Tibial artery (tissue), 4 donors: ENCODE data around the gene ABL1.

ENCODE experiments used
- DNase-seq, 2 donors: peaks; one replicate each; pipeline ENCODE4 v3.0.0-alpha.2; 2019
- H3K27ac ChIP-seq, 2 donors: fragments of 200-600 bp; sonication (generic) in 1 of 2; 1 replicate in 1 of 2; 2 replicates in 1 of 2; pipeline ENCODE4 v1.5.1; 2018 to 2019; ENCODE audit warnings: mild to moderate bottlenecking in 1 of 2
- H3K27me3 ChIP-seq, 2 donors: fragments of 200-600 bp; sonication (generic) in 1 of 2; one replicate each; pipeline versions ENCODE4 v1.5.1 to v1.6.0; 2016 to 2019
- H3K36me3 ChIP-seq, 3 donors: fragments of 200-600 bp; sonication (generic) in 2 of 3; one replicate each; pipeline ENCODE4 v1.5.1; 2016 to 2019; ENCODE audit warnings: mild to moderate bottlenecking in 2 of 3
- H3K4me1 ChIP-seq, 4 donors: fragments of 200-600 bp; sonication (generic) in 2 of 4; 1 replicate in 3 of 4; 2 replicates in 1 of 4; pipeline ENCODE4 v1.5.1; 2016 to 2019
- H3K4me3 ChIP-seq, 2 donors: fragments of 200-600 bp; sonication (generic) in 1 of 2; 1 replicate in 1 of 2; 2 replicates in 1 of 2; pipeline ENCODE4 v1.5.1; 2018 to 2019; ENCODE audit warnings: mild to moderate bottlenecking in 2 of 2
- H3K9me3 ChIP-seq, 3 donors: fragments of 200-600 bp; sonication (generic) in 1 of 3; one replicate each; pipeline ENCODE4 v1.5.1; 2016 to 2019
- intact Hi-C: fragments of 100-400 bp; cut with DNase I; formaldehyde crosslinking; loops from one replicate; pipeline ENCODE4 v1.15.0; 2023; ENCODE audit warnings: low total_unique reads
- TF ChIP-seq, protein P1 (sequence below), 2 experiments: fragments of 200-600 bp in 1 of 2; fragments of 450-650 bp in 1 of 2; IDR thresholded peaks; one replicate each; pipeline ENCODE4 v1.5.1; 2017 to 2019; ENCODE audit warnings: antibody characterized with exemption in 2 of 2, mild to moderate bottlenecking in 1 of 2, moderate library complexity in 1 of 2

ABL1 gene

DNA sequence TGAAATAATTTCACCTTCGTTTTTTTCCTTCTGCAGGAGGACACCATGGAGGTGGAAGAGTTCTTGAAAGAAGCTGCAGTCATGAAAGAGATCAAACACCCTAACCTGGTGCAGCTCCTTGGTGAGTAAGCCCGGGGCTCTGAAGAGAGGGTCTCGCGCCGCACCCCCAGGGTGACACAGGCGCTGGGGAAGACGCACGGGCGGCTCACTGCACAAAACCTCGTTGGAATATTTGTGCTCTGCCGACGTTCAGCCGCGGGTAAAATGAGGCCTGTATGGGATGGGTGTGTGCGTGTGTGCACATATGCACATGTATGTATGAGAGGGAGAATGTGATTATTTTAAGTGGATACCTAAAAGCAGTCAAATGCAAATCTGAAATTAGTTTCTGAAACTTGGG, 37.0 kb downstream of the ABL1 start:
- Histone ChIP-seq H3K27me3 (no peaks in the 10 kb centered on the region), H3K9me3 (no peaks in the 10 kb centered on the region), H3K27ac (peak overlapping the region; percentile 63 to 79), H3K4me1 (peaks cover 0 to 78% (median 26%) of the 10 kb centered on the region in 4 donors), H3K36me3 (peaks cover 42 to 73% (median 48%) of the 10 kb centered on the region in 3 donors), H3K4me3 (no peak overlapping the region)
- DNase-seq = no peak
- intact Hi-C loops = loop anchor here (10.0 kb wide), 1 partner anchor 163 kb away; no protein-coding TSS in a partner anchor
- TF ChIP-seq, protein P1, sequence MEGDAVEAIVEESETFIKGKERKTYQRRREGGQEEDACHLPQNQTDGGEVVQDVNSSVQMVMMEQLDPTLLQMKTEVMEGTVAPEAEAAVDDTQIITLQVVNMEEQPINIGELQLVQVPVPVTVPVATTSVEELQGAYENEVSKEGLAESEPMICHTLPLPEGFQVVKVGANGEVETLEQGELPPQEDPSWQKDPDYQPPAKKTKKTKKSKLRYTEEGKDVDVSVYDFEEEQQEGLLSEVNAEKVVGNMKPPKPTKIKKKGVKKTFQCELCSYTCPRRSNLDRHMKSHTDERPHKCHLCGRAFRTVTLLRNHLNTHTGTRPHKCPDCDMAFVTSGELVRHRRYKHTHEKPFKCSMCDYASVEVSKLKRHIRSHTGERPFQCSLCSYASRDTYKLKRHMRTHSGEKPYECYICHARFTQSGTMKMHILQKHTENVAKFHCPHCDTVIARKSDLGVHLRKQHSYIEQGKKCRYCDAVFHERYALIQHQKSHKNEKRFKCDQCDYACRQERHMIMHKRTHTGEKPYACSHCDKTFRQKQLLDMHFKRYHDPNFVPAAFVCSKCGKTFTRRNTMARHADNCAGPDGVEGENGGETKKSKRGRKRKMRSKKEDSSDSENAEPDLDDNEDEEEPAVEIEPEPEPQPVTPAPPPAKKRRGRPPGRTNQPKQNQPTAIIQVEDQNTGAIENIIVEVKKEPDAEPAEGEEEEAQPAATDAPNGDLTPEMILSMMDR (IDR thresholded peaks at IDR 0.05) = no peak

DNA sequence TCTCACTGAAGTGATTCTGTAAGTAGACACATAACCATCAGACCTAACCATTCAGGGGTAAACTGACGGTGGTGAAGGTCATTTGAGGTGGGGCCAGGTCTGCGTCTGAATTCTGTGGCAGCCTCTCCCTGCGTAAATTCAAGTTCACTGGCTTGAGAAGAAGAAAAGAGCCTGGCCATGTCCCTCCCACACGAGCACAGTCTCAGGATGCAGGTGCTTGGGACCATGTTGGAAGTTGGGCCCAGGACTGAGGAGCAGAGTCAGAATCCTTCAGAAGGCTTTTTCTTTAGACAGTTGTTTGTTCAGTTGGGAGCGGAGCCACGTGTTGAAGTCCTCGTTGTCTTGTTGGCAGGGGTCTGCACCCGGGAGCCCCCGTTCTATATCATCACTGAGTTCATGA, 37.5 kb downstream of the ABL1 start:
- intact Hi-C loops = loop anchor here (10.0 kb wide), 1 partner anchor 162 kb away; no protein-coding TSS in a partner anchor
- Histone ChIP-seq H3K4me3 (no peak overlapping the region), H3K27ac (peak overlapping the region; percentile 63 to 79), H3K9me3 (no peaks in the 10 kb centered on the region), H3K4me1 (peaks cover 0 to 74% (median 24%) of the 10 kb centered on the region in 4 donors), H3K36me3 (peaks cover 42 to 75% (median 48%) of the 10 kb centered on the region in 3 donors), H3K27me3 (no peaks in the 10 kb centered on the region)
- no peak for DNase-seq
- TF ChIP-seq, protein P1 (IDR thresholded peaks at IDR 0.05) = no peak

DNA sequence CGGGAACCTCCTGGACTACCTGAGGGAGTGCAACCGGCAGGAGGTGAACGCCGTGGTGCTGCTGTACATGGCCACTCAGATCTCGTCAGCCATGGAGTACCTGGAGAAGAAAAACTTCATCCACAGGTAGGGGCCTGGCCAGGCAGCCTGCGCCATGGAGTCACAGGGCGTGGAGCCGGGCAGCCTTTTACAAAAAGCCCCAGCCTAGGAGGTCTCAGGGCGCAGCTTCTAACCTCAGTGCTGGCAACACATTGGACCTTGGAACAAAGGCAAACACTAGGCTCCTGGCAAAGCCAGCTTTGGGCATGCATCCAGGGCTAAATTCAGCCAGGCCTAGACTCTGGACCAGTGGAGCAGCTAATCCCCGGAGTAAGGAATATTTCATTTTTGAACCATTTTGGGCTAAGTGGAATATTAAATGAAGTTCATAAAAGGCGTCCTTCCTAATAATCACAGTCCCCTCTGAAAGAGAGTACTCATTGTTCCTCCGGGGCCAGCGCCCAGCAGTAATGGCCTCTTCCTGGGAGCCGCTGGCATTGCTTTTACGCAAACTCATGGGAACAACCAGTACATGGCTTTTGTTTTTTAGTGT, 38.0 kb downstream of the ABL1 start:
- peaks cover 0 to 69% (median 23%) of the 10 kb centered on the region in 4 donors for H3K4me1 ChIP-seq
- TF ChIP-seq, protein P1 (IDR thresholded peaks at IDR 0.05) = no peak
- no peak overlapping the region for H3K4me3 ChIP-seq
- no peaks in the 10 kb centered on the region for H3K27me3 ChIP-seq
- intact Hi-C loops = loop anchor here (10.0 kb wide), 1 partner anchor 162 kb away; no protein-coding TSS in a partner anchor
- H3K27ac ChIP-seq = peak overlapping the region; percentile 63 to 79
- H3K9me3 ChIP-seq = no peaks in the 10 kb centered on the region
- H3K36me3 ChIP-seq = peaks cover 43 to 77% (median 49%) of the 10 kb centered on the region in 3 donors
- DNase-seq = peak; percentile 55 to 91

DNA sequence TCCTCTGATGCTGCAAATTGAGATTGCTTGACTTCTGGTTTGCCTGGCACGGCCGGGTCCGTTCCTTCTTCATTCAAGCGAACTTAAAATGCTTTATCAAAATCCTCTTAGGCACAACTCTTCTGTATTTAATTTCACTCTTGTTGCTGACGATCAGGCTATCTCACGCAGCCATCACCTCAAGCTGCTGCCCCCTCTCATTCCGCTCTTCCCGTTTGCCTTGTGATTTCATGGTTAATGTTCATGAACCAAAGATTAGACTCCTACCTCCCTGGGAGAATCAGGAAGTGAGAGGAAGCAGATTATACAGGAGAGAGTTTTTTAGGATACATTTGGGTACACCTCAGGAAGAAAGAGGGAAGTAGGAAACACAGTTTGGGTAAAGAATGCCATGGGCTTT, 38.9 kb downstream of the ABL1 start:
- no peak for DNase-seq
- no peak overlapping the region for H3K4me3 ChIP-seq
- no peaks in the 10 kb centered on the region for H3K27me3 ChIP-seq
- H3K36me3 ChIP-seq = peaks cover 53 to 87% (median 59%) of the 10 kb centered on the region in 3 donors
- TF ChIP-seq, protein P1 (IDR thresholded peaks at IDR 0.05) = no peak
- H3K4me1 ChIP-seq = peaks cover 0 to 59% (median 21%) of the 10 kb centered on the region in 4 donors
- peak overlapping the region; percentile 63 to 79 for H3K27ac ChIP-seq
- intact Hi-C loops = loop anchor here (10.0 kb wide), 1 partner anchor 161 kb away; no protein-coding TSS in a partner anchor
- no peaks in the 10 kb centered on the region for H3K9me3 ChIP-seq

DNA sequence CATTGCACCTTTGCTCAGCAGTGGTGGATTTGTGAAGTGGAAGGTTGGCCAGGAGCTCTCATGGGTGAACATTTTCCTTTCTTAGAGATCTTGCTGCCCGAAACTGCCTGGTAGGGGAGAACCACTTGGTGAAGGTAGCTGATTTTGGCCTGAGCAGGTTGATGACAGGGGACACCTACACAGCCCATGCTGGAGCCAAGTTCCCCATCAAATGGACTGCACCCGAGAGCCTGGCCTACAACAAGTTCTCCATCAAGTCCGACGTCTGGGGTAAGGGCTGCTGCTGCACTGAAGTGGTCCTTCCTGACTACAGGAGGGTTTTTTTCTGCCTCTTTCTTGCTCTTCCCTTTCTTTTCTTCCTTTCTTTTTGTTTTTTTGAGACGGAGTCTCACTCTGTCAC, 39.7 kb downstream of the ABL1 start:
- Histone ChIP-seq H3K27ac (peak overlapping the region; percentile 11 to 79), H3K27me3 (no peaks in the 10 kb centered on the region), H3K4me3 (no peak overlapping the region), H3K36me3 (peaks cover 61 to 91% (median 67%) of the 10 kb centered on the region in 3 donors), H3K9me3 (no peaks in the 10 kb centered on the region), H3K4me1 (peaks cover 0 to 51% (median 19%) of the 10 kb centered on the region in 4 donors)
- TF ChIP-seq, protein P1 (IDR thresholded peaks at IDR 0.05) = no peak
- intact Hi-C loops = loop anchor here (10.0 kb wide), 1 partner anchor 160 kb away; no protein-coding TSS in a partner anchor
- no peak for DNase-seq
